ENCODE results near the gene CCDC178.

DNA sequence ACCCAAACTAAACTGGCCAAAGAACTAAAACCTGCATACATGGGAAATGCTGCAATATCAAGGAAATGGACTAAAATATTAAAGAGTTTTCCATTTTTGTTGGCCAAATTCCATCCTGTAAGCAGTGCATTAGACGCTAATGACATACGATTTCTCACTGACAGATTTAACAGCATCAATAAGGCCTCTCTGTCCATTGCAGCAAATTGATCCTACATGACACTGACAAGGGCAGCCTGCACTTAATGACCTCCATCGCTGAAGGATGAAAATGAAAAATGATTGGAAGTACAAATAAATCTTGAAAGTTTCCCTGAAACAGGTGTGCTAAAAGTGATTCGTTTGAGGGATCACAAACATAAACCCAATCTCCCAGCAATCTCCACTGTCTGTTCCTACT is 350.1 kb downstream of the CCDC178 start:
- TF ChIP-seq POLR2A (IDR thresholded peaks at IDR 0.05; ENCODE audit: low read length): no peak
- TF ChIP-seq GATA1 (IDR thresholded peaks at IDR 0.05; ENCODE audit: low read depth, low read length): no peak

Data from erythroblast (primary cell).